Duodenal mucosa (tissue), 2 donors: Measurements from ENCODE around the gene KIF20B.
"Not testable (repeated sequence)": the region's sequence is repeated elsewhere in the genome, so short reads cannot be mapped to it uniquely, and the experiment has no call there.

Source experiments
- H3K27ac ChIP-seq: one replicate; pipeline ENCODE4 v1.7.0; 2013; ENCODE audit warnings: low read depth, low read length
- H3K27me3 ChIP-seq, 2 donors: one replicate each; pipeline ENCODE4 v1.7.0; 2013; ENCODE audit warnings: low read length in 2 of 2, control low read depth in 1 of 2; ENCODE audit not compliant: insufficient read depth in 2 of 2, control insufficient read depth in 1 of 2
- H3K36me3 ChIP-seq, 2 donors: one replicate each; pipeline ENCODE4 v1.7.0; 2013; ENCODE audit warnings: low read length in 2 of 2, control low read depth in 1 of 2; ENCODE audit not compliant: insufficient read depth in 2 of 2, control insufficient read depth in 1 of 2
- H3K4me1 ChIP-seq, 2 donors: one replicate each; pipeline ENCODE4 v1.7.0; 2013; ENCODE audit warnings: low read length in 2 of 2, control low read depth in 1 of 2; ENCODE audit not compliant: insufficient read depth in 2 of 2, control insufficient read depth in 1 of 2
- H3K4me3 ChIP-seq, 2 donors: one replicate each; pipeline ENCODE4 v1.7.0; 2013; ENCODE audit warnings: low read length in 2 of 2, low read depth in 1 of 2
- H3K9ac ChIP-seq, 2 donors: one replicate each; pipeline ENCODE4 v1.7.0; 2013; ENCODE audit warnings: low read length in 2 of 2, low read depth in 1 of 2
- H3K9me3 ChIP-seq, 2 donors: one replicate each; pipeline ENCODE4 v1.7.0; 2013; ENCODE audit warnings: low read length in 2 of 2, control low read depth in 1 of 2; ENCODE audit not compliant: control insufficient read depth in 1 of 2

Gene KIF20B

GRCh38 chr10:89819008-89819407 is 117.6 kb downstream of the KIF20B start:
- not testable (repeated sequence) for H3K36me3 ChIP-seq, H3K27ac ChIP-seq, H3K4me3 ChIP-seq, H3K9ac ChIP-seq, H3K27me3 ChIP-seq, H3K9me3 ChIP-seq, H3K4me1 ChIP-seq
